Panc1 (cell line): Measurements from ENCODE around the gene C1QTNF12.
"Not testable (repeated sequence)": the region's sequence is repeated elsewhere in the genome, so short reads cannot be mapped to it uniquely, and the experiment has no call there.

ENCODE experiments used
- POLR2AphosphoS5 ChIP-seq: IDR thresholded peaks from 2 replicates; pipeline ENCODE4 v1.6.1; 2012; ENCODE audit warnings: mild to moderate bottlenecking, low read depth, low read length, moderate library complexity
- SIN3A ChIP-seq: IDR thresholded peaks from 2 replicates; pipeline ENCODE4 v1.6.1; 2012; ENCODE audit warnings: low read depth, mild to moderate bottlenecking, low read length, moderate library complexity, borderline replicate concordance; ENCODE audit not compliant: insufficient read depth
- TCF7L2 ChIP-seq: IDR thresholded peaks from 2 replicates; pipeline ENCODE4 v1.6.1; 2011; ENCODE audit warnings: mild to moderate bottlenecking, low read depth, low read length, inconsistent platforms
- TF ChIP-seq, protein P1 (sequence below), 2 experiments: IDR thresholded peaks; 2 replicates each; pipeline ENCODE4 v1.6.1; 2011 to 2012; ENCODE audit warnings: low read depth in 2 of 2, control low read depth in 1 of 2, low read length in 1 of 2, mild to moderate bottlenecking in 1 of 2, moderate library complexity in 1 of 2; ENCODE audit not compliant: insufficient read depth in 1 of 2
- TF ChIP-seq, protein P2 (sequence below): fragments of 450-650 bp; IDR thresholded peaks from 2 replicates; pipeline ENCODE4 v1.5.1; 2017; ENCODE audit warnings: mild to moderate bottlenecking

DNA sequence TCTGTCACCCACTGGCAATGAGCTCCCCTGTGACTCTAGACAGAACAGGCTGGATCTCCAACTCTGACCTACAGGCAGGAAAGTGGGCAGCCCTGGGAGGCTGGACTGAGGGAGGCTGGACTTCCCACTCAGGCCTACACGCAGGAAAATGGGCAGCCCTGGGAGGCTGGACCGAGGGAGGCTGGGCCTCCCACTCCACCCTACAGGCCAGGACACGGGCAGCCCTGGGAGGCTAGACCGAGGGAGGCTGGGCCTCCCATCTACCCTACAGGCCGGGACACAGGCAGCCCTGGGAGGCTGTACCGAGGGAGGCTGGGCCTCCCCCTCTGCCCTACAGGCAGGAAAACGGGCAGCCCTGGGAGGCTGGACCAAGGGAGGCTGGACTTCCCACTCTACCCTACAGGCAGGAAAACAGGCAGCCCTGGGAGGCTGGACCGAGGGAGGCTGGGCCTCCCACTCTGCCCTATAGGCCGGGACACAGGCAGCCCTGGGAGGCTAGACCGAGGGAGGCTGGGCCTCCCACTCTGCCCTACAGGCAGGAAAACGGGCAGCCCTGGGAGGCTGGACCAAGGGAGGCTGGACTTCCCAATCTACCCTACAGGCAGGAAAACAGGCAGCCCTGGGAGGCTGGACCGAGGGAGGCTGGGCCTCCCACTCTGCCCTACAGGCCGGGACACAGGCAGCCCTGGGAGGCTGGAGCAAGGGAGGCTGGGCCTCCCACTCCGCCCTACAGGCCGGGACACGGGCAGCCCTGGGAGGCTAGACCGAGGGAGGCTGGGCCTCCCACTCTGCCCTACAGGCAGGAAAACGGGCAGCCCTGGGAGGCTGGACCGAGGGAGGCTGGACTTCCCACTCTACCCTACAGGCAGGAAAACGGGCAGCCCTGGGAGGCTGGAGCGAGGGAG, 1.7 kb upstream of the C1QTNF12 start:
- TF ChIP-seq, protein P1, sequence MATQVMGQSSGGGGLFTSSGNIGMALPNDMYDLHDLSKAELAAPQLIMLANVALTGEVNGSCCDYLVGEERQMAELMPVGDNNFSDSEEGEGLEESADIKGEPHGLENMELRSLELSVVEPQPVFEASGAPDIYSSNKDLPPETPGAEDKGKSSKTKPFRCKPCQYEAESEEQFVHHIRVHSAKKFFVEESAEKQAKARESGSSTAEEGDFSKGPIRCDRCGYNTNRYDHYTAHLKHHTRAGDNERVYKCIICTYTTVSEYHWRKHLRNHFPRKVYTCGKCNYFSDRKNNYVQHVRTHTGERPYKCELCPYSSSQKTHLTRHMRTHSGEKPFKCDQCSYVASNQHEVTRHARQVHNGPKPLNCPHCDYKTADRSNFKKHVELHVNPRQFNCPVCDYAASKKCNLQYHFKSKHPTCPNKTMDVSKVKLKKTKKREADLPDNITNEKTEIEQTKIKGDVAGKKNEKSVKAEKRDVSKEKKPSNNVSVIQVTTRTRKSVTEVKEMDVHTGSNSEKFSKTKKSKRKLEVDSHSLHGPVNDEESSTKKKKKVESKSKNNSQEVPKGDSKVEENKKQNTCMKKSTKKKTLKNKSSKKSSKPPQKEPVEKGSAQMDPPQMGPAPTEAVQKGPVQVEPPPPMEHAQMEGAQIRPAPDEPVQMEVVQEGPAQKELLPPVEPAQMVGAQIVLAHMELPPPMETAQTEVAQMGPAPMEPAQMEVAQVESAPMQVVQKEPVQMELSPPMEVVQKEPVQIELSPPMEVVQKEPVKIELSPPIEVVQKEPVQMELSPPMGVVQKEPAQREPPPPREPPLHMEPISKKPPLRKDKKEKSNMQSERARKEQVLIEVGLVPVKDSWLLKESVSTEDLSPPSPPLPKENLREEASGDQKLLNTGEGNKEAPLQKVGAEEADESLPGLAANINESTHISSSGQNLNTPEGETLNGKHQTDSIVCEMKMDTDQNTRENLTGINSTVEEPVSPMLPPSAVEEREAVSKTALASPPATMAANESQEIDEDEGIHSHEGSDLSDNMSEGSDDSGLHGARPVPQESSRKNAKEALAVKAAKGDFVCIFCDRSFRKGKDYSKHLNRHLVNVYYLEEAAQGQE (IDR thresholded peaks at IDR 0.05; ENCODE audit: insufficient read depth in 1 of 2, low read depth in 2 of 2, low read length in 1 of 2): not testable (repeated sequence)
- TF ChIP-seq, protein P2, sequence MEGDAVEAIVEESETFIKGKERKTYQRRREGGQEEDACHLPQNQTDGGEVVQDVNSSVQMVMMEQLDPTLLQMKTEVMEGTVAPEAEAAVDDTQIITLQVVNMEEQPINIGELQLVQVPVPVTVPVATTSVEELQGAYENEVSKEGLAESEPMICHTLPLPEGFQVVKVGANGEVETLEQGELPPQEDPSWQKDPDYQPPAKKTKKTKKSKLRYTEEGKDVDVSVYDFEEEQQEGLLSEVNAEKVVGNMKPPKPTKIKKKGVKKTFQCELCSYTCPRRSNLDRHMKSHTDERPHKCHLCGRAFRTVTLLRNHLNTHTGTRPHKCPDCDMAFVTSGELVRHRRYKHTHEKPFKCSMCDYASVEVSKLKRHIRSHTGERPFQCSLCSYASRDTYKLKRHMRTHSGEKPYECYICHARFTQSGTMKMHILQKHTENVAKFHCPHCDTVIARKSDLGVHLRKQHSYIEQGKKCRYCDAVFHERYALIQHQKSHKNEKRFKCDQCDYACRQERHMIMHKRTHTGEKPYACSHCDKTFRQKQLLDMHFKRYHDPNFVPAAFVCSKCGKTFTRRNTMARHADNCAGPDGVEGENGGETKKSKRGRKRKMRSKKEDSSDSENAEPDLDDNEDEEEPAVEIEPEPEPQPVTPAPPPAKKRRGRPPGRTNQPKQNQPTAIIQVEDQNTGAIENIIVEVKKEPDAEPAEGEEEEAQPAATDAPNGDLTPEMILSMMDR: not testable (repeated sequence)
- TF ChIP-seq POLR2AphosphoS5, TCF7L2, SIN3A: not testable (repeated sequence)
